GM18520 (cell line): ENCODE data around the gene CSNK2A2.

Experiments
- ATAC-seq: cut with Tn5 transposase; IDR thresholded peaks from one replicate; pipeline ENCODE4 v1.9.1; 2021; ENCODE audit not compliant: unreplicated experiment

CSNK2A2 gene

DNA sequence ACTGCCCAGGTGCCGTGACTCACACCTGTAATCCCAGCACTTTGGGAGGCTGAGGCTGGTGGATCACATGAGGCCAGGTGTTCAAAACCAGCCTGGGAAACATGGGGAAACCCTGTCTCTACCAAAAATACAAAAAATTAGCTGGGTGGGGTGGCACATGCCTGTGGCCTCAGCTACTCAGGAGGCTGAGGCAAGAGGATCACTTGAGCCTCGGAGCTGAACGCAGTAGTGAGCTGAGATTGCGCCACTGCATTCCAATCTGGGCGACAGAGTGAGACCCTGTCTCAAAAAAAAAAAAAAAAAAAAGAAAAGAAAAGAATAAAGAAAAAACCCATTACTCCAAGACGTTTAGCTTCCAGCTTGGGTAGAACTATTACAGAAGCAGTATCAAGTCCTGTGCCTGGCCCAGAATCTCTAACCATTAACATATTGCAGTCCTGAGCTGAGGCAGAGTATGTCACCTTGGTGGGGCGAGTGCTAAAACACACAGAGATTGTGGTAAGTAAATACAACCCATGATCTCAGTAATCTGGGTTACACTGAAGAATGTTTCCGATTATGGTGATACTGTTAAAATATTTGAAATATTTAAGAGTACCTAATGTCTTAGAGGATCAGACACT is 45.5 kb downstream of the CSNK2A2 start:
- no peak for ATAC-seq

GRCh38 chr16:58148526-58148925 is 49.4 kb downstream of the CSNK2A2 start:
- ATAC-seq: no peak

- ATAC-seq: no peak
These were observed 49.8 kb downstream of the CSNK2A2 start for GRCh38 chr16:58148099-58148498.

DNA sequence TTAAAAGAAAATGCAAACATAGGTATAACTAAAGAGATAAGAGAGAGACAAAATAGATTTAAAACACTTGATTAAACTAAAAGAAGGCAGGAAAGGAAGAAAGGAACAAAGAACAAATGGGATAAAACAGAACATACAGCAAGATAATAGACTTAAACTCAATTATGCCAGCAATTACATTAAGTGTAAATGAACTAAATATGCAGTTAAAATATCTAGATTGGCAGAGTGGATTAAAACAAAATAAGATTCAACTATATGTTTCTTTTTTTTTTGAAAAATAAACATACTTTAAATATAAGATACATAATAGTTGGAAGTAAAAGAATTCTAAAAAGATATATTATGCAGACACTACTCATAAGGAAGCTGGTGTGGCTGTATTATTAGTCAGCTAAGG is 59.1 kb downstream of the CSNK2A2 start:
- no peak for ATAC-seq

DNA sequence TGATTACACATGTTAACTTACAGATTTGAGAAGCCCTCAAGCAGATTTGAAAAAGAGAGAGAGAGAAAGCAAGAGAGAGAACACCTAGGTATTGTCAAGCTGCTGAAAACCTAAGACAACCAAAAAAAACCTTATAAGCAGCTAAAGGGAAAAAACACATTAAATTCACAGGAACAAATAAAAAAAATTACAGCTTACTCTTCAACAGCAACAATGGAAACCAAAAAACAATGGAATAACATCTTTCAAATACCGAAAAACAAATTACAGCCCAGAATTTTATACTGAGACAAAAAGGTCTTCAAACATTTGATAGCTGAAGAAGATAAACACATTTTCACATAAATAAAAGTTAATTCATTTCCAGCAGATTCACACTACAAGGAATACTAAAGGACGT is 60.3 kb downstream of the CSNK2A2 start:
- no peak for ATAC-seq

DNA sequence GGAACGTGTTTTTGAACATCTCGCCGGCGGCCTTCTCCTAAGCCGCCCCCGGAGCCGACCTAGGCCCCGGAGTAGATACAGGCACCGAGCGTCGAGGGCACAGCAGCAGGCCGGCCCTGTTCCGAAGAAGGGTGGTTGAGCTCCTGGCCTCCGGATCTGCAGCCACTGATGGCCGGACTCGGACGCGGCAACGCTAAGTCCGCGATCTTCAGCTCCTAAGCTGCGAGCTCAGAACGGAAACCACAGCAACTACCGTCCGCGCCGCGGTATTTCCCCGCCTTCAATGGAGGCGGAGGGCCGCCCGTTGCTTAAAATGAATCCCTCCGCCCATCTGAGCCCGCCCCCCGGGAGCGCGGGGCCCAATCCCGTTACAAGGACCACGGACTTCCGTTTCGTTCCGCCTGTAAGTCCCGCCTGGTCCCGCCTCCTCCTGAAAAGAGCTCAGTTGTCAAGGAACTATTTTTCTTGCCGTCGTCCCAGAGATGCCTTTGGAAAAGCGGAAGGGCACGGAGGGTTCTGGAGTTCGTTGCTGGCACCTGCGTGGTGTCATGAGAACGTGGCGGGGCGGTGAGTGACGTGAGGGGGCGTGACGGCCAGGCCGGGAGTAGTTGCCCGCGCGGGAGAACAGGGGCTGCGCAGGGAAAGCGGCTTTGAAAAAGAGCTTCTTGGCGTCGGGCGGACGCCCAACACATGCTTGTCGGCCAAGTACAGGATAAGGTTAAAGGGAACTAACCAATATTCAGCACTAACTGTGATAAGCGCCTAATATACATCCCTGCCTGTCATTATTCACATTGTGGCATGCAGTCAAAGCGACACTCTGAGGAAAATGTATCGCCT is 68.6 kb downstream of the CSNK2A2 start, which contains the start of gene CFAP20:
Gene CFAP20, minus strand, starts transcription at position 285 of the 840 bp plus-strand sequence. Its CDS starts 266 bp downstream, at position 19.
- ATAC-seq: peak; percentile 79

DNA sequence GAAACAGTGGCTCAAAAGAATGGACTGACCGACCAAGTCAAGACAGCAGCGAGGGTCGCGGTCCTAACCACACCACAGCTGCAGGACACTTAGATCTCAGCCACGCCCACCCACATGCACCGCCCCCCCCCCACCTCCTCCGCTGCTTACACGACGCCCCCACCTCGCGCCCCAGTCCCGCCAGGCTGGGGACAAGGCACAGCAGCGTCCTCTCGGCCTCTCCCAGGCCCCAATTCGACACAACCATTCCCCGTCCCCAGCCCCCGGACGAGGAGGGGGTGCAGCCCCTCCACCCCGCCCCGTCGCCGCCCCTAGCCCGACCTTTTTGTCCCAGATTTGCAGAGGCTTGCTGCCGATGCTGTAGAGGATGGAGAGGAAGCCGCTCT is 69.2 kb downstream of the CSNK2A2 start:
- ATAC-seq: no peak

- ATAC-seq: no peak
These were observed 69.7 kb downstream of the CSNK2A2 start for GRCh38 chr16:58128181-58128631.

- ATAC-seq: no peak
These were observed 70.3 kb downstream of the CSNK2A2 start for GRCh38 chr16:58127634-58128033.

GRCh38 chr16:58127033-58127556 is 70.8 kb downstream of the CSNK2A2 start:
- ATAC-seq: no peak

GRCh38 chr16:58126451-58126961 is 71.4 kb downstream of the CSNK2A2 start:
- no peak for ATAC-seq

DNA sequence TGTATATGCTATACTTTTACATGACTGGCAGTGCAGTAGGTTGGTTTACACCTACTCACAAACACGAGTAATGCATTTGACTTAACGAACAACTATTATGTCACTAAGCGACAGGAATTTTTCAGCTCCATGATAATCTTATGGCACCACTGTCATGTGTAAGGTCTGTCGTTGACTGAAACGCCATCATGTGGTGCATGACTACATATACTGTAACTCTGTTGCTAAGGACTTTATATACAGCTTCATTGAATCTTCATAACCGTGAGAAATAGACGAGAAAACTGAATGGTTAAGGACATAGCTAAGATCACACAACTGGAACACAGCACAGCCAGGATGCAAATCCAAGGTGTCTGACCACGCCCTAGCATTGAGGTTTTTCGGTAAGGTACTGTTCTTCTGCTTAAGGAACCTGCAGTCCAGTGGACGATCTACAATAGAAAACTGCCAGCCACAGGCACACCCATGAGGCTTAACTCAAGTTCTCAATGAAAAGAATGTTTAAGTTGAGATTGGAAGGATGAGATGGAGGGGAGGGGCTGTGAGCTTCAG is 72.0 kb downstream of the CSNK2A2 start:
- no peak for ATAC-seq

DNA sequence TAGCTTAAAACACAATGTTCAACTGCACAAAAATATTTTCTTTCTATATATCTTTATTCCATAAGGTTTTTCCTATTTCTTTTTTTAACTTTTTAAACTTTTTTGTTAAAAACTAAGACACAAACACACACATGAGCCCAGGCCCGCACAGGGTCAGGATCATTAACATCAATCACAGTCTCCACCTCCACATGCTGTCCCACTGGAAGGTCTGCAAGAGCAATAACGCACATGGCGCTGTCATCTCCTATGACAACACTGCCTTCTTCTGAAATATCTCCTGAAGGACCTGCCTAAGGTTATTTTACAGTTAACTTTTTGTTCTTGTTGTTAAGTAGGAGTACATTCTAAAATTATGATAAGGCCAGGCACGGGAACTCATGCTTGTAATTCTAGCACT is 72.9 kb downstream of the CSNK2A2 start:
- no peak for ATAC-seq

GRCh38 chr16:58124601-58124915 is 73.3 kb downstream of the CSNK2A2 start:
- ATAC-seq: no peak

- ATAC-seq: no peak
These were observed 73.9 kb downstream of the CSNK2A2 start for GRCh38 chr16:58123896-58124600.

- no peak for ATAC-seq
These were observed 76.8 kb downstream of the CSNK2A2 start for GRCh38 chr16:58121132-58121531.

- no peak for ATAC-seq
These were observed 77.7 kb downstream of the CSNK2A2 start for GRCh38 chr16:58120234-58120633.

- no peak for ATAC-seq
These were observed 78.4 kb downstream of the CSNK2A2 start for GRCh38 chr16:58119509-58119845.

DNA sequence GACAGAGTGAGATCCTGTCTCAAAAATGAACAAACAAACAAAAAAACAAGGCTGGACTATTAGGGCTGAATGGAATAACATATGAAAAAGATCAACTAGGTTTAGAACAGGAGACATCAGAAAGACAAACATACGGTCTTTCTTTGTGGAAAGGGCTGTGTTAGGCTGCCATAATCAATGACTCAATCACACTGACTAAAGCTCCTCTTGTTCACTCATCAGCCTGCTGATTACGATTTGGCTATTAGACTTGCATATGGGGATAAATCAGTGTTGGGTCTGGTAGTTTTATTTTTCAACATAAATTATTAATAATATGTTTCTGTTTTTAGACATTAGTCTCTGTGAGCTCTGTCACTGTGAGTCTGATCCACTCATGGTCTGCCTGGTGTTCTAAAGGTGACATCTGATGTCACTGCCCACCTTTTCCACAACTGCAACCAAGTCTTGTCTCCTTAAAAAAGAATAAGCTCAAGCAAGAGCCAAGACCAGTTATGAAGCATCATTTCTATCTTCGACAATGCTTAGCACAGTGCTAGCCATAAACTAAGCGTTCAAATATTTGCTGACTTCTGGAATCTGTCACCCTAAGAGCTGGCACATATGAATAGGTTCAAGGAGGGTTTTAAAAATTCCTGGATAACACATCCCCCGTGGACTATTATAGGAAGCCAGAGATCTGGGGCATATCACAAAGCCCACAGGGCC is 79.0 kb downstream of the CSNK2A2 start:
- ATAC-seq: no peak

DNA sequence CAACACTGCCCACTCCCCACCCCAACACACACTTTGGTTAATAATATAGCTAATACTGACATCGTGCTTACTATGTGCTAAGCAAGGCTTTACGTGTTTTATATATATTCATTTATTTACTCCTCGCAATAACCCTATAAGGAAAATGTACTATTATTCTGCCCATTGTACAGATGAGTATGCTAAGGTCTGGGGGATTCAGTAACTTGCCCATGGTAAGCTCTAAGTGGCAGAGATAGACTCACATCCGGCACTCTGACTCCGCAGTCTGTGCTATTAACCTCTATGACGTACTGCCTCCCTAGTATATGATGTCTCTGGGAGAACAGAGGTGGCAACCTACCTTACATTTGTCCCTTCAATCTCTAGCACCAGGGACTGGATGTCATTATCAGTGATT is 81.4 kb downstream of the CSNK2A2 start:
- no peak for ATAC-seq

- no peak for ATAC-seq
These were observed 81.8 kb downstream of the CSNK2A2 start for GRCh38 chr16:58116081-58116480.
